GM12892 (cell line): ENCODE measurements around the gene SLC26A3.

ENCODE experiments used
- POLR2A ChIP-seq: IDR thresholded peaks from 2 replicates; pipeline ENCODE4 v1.6.1; 2011; ENCODE audit warnings: low read depth, low read length, control low read depth
- POLR2AphosphoS5 ChIP-seq: IDR thresholded peaks from 2 replicates; pipeline ENCODE4 v1.6.1; 2011; ENCODE audit warnings: low read depth, low read length, control low read depth

GRCh38 chr7:107842213-107842612 is 39.2 kb upstream of the SLC26A3 start:
- TF ChIP-seq POLR2A (no peak), POLR2AphosphoS5 (no peak)
